ENCODE data around the gene E4F1. TPM values are rescaled to one million over a fixed set of nuclear protein-coding genes. Genes with fewer than 3 reads are reported as not detected.
A peak's percentile ranks its signal among the peaks of the same experiment; 100 is the strongest.

E4F1 gene
- polyA plus RNA-seq, 1 experiment = 17.6 TPM

GRCh38 chr16:2212362-2213324 lies 10.7 kb upstream of the E4F1 start:
- no peak for DNase-seq (ENCODE audit: low read depth)

GRCh38 chr16:2213817-2214718 lies 9.3 kb upstream of the E4F1 start:
- no peak for TF ChIP-seq CTCF (IDR thresholded peaks at IDR 0.05; ENCODE audit: insufficient read depth, low read depth, low read length)
- Histone ChIP-seq H3K36me3 (ENCODE audit: control insufficient read depth, insufficient read depth, low read length) (peaks cover 8% of the 10 kb centered on the region), H3K27me3 (ENCODE audit: control insufficient read depth, insufficient read depth, low read length) (no peaks in the 10 kb centered on the region), H3K4me3 (ENCODE audit: low read depth, low read length) (peak overlapping the region; percentile 56)
- POLR2A ChIA-PET = interaction anchor here (0.5 to 1.6 kb wide), 4 partner anchors 8 to 811 kb away, joined by 4 to 7 read pairs (median 4); partner anchors contain the start of genes NTHL1, TRAF7 and TSC2
- CTCF ChIA-PET = no interaction called here
- DNase-seq (ENCODE audit: low read depth) = no peak

More at GRCh38 chr16:2212362-2213324, 10.7 kb upstream of the E4F1 start:
- peaks cover 15% of the 10 kb centered on the region for H3K36me3 ChIP-seq (ENCODE audit: control insufficient read depth, insufficient read depth, low read length)
- TF ChIP-seq CTCF (IDR thresholded peaks at IDR 0.05; ENCODE audit: insufficient read depth, low read depth, low read length) = no peak
- no peaks in the 10 kb centered on the region for H3K27me3 ChIP-seq (ENCODE audit: control insufficient read depth, insufficient read depth, low read length)
- CTCF ChIA-PET = no interaction called here
- POLR2A ChIA-PET = no interaction called here
- no peak overlapping the region for H3K4me3 ChIP-seq (ENCODE audit: low read depth, low read length)

- POLR2A ChIA-PET = interaction anchor here (0.5 to 1.6 kb wide), 3 partner anchors 9 to 810 kb away, joined by 4 to 7 read pairs (median 4); partner anchors contain the start of gene TRAF7
- CTCF ChIA-PET = no interaction called here
- TF ChIP-seq CTCF (IDR thresholded peaks at IDR 0.05; ENCODE audit: insufficient read depth, low read depth, low read length) = no peak
- Histone ChIP-seq H3K27me3 (ENCODE audit: control insufficient read depth, insufficient read depth, low read length) (no peaks in the 10 kb centered on the region), H3K36me3 (ENCODE audit: control insufficient read depth, insufficient read depth, low read length) (peaks cover 7% of the 10 kb centered on the region), H3K4me3 (ENCODE audit: low read depth, low read length) (peak within 1 kb of the TSS; percentile 78)
- no peak for DNase-seq (ENCODE audit: low read depth)
Measured at GRCh38 chr16:2214719-2214968, 8.7 kb upstream of the E4F1 start, which contains the start of gene PGP. Gene PGP (minus strand): TSS chr16:2214840. CDS start chr16:2214777, 63 bp downstream.

GRCh38 chr16:2216330-2216729 lies 7.1 kb upstream of the E4F1 start:
- no peak overlapping the region for H3K4me3 ChIP-seq (ENCODE audit: low read depth, low read length)
- CTCF ChIA-PET = interaction anchor here (1.5 kb wide), 1 partner anchor 194 kb away, joined by 3 read pairs; no protein-coding TSS in a partner anchor
- DNase-seq (ENCODE audit: low read depth) = no peak
- POLR2A ChIA-PET = no interaction called here
- TF ChIP-seq CTCF (IDR thresholded peaks at IDR 0.05; ENCODE audit: insufficient read depth, low read depth, low read length) = no peak
- H3K27me3 ChIP-seq (ENCODE audit: control insufficient read depth, insufficient read depth, low read length) = no peaks in the 10 kb centered on the region
- H3K36me3 ChIP-seq (ENCODE audit: control insufficient read depth, insufficient read depth, low read length) = 0 out of 2 replicates have a peak, but pooled peaks cover 2% of the 10 kb centered on the region
